Activated CD8-positive, alpha-beta T cell treated with anti-CD3 and anti-CD28 coated beads, Interleukin-2, amount 10 ng/mL, durations not matched to agents 7 days and 5 days (primary cell): Measurements from ENCODE around the gene AMZ2. TPM values are rescaled to one million over a fixed set of nuclear protein-coding genes. Genes with fewer than 3 reads are reported as not detected.
"Not testable (repeated sequence)": the region's sequence is repeated elsewhere in the genome, so short reads cannot be mapped to it uniquely, and the experiment has no call there.

Source experiments
- ATAC-seq: fragments of 150-1000 bp; cut with Tn5 transposase; one replicate; pipeline ENCODE4 v1.10.0; 2021; ENCODE audit warnings: moderate library complexity
- CTCF ChIA-PET: fragments of 350-600 bp; sonication (Branson Sonifier 250); formaldehyde crosslinking; loops from one replicate; lab custom pipeline; 2021; ENCODE audit warnings: antibody characterized with exemption; lab: Charles Lee
- POLR2A ChIA-PET: fragments of 350-600 bp; sonication (Branson Sonifier 250); formaldehyde crosslinking; loops from one replicate; lab custom pipeline; 2021; ENCODE audit warnings: antibody characterized with exemption; lab: Charles Lee
- DNase-seq: peaks from one replicate; pipeline ENCODE4 v3.0.0-alpha.2; 2020
- H3K27ac Mint-ChIP-seq: one replicate; pipeline ENCODE4 v1.8.0; 2021; ENCODE audit warnings: mild to moderate bottlenecking, mixed read lengths
- H3K27me3 Mint-ChIP-seq: one replicate; pipeline ENCODE4 v1.8.0; 2021; ENCODE audit warnings: low read depth, mixed read lengths
- H3K36me3 Mint-ChIP-seq: one replicate; pipeline ENCODE4 v1.8.0; 2021; ENCODE audit warnings: low read depth, mixed read lengths
- H3K4me1 Mint-ChIP-seq: one replicate; pipeline ENCODE4 v1.8.0; 2021; ENCODE audit warnings: low read depth, mixed read lengths
- H3K4me3 Mint-ChIP-seq: one replicate; pipeline ENCODE4 v1.8.0; 2021; ENCODE audit warnings: mild to moderate bottlenecking, mixed read lengths
- H3K9me3 Mint-ChIP-seq: one replicate; pipeline ENCODE4 v1.8.0; 2022; ENCODE audit warnings: mixed read lengths; ENCODE audit not compliant: insufficient read depth
- total RNA-seq, 2 experiments: library from RNA; stranded (reverse); gene quantifications; one replicate each; pipeline ENCODE4 v1.2.3, GENCODE V29; 2021

Gene AMZ2
- total RNA-seq, 2 experiments from 2014 or later = 79.9 to 80.0 TPM

DNA sequence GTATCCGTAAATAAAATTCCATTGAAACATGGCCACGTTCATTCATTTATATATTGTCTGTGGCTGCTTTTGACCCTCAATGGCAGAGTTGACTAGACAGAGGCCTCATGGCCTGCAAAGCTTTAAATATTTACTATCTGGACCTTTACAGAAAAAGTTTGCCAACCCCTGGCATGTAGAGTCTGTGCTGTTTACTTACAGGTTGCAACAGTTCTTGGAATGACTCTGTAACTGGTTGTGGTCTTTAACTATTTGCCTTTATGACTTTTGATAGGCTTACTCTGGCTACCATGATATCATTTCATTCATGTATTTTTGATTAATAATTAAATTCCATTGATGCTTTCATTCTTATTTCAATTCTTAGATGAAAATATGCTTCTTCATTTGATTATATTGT lies 18.0 kb downstream of the AMZ2 start:
- not testable (repeated sequence) for DNase-seq, H3K27me3 Mint-ChIP-seq, H3K27ac Mint-ChIP-seq, H3K4me3 Mint-ChIP-seq, H3K9me3 Mint-ChIP-seq, ATAC-seq
- ChIA-PET POLR2A (interaction anchor here (0.7 kb wide), 1 partner anchor 170 kb away, joined by 3 read pairs; no protein-coding TSS in a partner anchor), CTCF (interaction anchor here (0.8 to 8.2 kb wide), 8 partner anchors 26 to 194 kb away, joined by 3 to 172 read pairs (median 8); partner anchors contain the start of genes ARSG and WIPI1)
- Mint-ChIP-seq H3K4me1 (peaks cover 36% of the 10 kb centered on the region), H3K36me3 (peaks cover 29% of the 10 kb centered on the region)

GRCh38 chr17:68273722-68274121 lies 25.9 kb downstream of the AMZ2 start:
- H3K27ac Mint-ChIP-seq = peak overlapping the region; percentile 32
- H3K27me3 Mint-ChIP-seq = no peaks in the 10 kb centered on the region
- no peak overlapping the region for H3K4me3 Mint-ChIP-seq
- ChIA-PET CTCF (interaction anchor here (0.9 to 1.1 kb wide), 2 partner anchors 9 to 10 kb away, joined by 3 read pairs; no protein-coding TSS in a partner anchor), POLR2A (no interaction called here)
- H3K36me3 Mint-ChIP-seq = peaks cover 50% of the 10 kb centered on the region
- no peaks in the 10 kb centered on the region for H3K4me1 Mint-ChIP-seq
- ATAC-seq = no peak
- no peak for DNase-seq
- H3K9me3 Mint-ChIP-seq = no peaks in the 10 kb centered on the region

GRCh38 chr17:68276339-68276738 lies 28.5 kb downstream of the AMZ2 start:
- H3K4me1 Mint-ChIP-seq, H3K4me3 Mint-ChIP-seq, H3K27ac Mint-ChIP-seq, DNase-seq, H3K27me3 Mint-ChIP-seq, ATAC-seq, H3K9me3 Mint-ChIP-seq, POLR2A ChIA-PET: not testable (repeated sequence)
- peaks cover 56% of the 10 kb centered on the region for H3K36me3 Mint-ChIP-seq
- CTCF ChIA-PET = interaction anchor here (1.2 kb wide), 1 partner anchor 13 kb away, joined by 4 read pairs; no protein-coding TSS in a partner anchor

DNA sequence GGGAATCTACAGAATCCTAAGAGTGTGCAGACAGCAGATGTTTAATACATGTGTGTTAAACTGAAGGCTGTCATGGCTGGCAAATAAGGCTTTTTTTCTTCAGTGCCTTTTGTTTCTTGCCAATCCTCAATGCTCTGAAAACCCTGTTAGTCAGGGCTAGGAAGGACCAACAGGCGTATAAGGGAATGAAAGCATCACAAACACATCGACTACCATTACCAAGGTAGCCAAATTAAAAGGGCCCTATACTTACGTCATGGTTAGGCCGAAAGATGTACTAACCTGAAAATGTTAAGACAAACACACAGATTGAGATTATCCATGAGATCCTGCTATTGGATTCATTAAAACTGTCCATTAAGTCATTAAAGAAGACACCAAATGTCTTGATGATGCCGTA lies 30.0 kb downstream of the AMZ2 start:
- ATAC-seq = no peak
- POLR2A ChIA-PET = no interaction called here
- H3K27me3 Mint-ChIP-seq = no peaks in the 10 kb centered on the region
- no peak overlapping the region for H3K27ac Mint-ChIP-seq
- peaks cover 57% of the 10 kb centered on the region for H3K36me3 Mint-ChIP-seq
- no peak for DNase-seq
- H3K9me3 Mint-ChIP-seq = no peaks in the 10 kb centered on the region
- H3K4me1 Mint-ChIP-seq = peaks cover 4% of the 10 kb centered on the region
- H3K4me3 Mint-ChIP-seq = no peak overlapping the region
- CTCF ChIA-PET = no interaction called here

- POLR2A ChIA-PET, DNase-seq, ATAC-seq, H3K4me3 Mint-ChIP-seq, H3K4me1 Mint-ChIP-seq, H3K9me3 Mint-ChIP-seq, H3K27ac Mint-ChIP-seq, H3K27me3 Mint-ChIP-seq, CTCF ChIA-PET: not testable (repeated sequence)
- H3K36me3 Mint-ChIP-seq = peaks cover 48% of the 10 kb centered on the region
Observed at GRCh38 chr17:68281965-68282364, 34.1 kb downstream of the AMZ2 start.

DNA sequence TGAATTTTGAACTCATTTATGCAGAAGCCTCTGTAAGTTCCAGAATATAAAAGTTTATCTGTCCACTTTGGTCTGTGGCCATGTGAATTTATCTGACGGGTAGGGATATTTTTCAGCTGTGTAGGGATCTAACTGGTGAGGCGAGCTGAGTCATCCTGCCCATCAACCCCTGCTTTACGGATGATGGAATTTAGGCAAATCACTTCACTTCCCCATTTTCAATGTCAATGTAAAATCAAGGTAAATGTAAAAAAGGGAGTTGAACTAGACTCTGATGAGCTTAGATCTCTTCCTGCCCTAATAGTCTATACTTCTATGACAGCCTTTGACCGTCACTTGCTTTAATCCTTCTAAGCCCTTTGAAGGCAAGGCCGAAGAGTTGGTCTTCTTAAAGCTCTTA lies 40.5 kb downstream of the AMZ2 start:
- H3K4me1 Mint-ChIP-seq = peaks cover 41% of the 10 kb centered on the region
- no peaks in the 10 kb centered on the region for H3K9me3 Mint-ChIP-seq
- ATAC-seq (no peak), DNase-seq (no peak)
- no peak overlapping the region for H3K4me3 Mint-ChIP-seq
- peaks cover 22% of the 10 kb centered on the region for H3K36me3 Mint-ChIP-seq
- no peaks in the 10 kb centered on the region for H3K27me3 Mint-ChIP-seq
- ChIA-PET CTCF (interaction anchor here (1.5 to 3.5 kb wide), 2 partner anchors 61 to 143 kb away, joined by 3 to 21 read pairs; no protein-coding TSS in a partner anchor), POLR2A (interaction anchor here (0.8 to 1.0 kb wide), 2 partner anchors 69 to 109 kb away, joined by 3 to 4 read pairs; no protein-coding TSS in a partner anchor)
- peak overlapping the region; percentile 36 for H3K27ac Mint-ChIP-seq

DNA sequence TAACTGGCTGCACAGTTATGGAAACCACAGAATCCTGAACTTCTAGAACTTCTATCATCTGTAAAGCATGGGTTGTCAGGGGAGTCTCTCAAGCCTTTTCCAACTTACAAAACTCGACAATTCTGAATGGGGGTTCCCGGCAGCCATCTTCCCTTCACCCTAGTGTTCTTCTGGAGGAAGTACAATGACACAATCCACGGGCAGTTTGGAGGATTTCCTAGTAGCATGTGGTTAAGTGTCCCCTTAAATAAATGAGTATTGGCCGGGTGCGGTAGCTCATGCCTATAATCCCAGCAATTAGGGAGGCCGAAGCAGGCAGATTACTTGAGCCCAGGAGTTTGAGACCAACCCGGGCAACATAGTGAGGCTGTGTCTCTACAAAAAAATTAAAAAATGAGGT lies 41.0 kb downstream of the AMZ2 start:
- ATAC-seq = no peak
- DNase-seq = no peak
- peak overlapping the region; percentile 98 for H3K4me3 Mint-ChIP-seq
- CTCF ChIA-PET = interaction anchor here (0.9 to 3.5 kb wide), 5 partner anchors 61 to 175 kb away, joined by 4 to 21 read pairs (median 4); no protein-coding TSS in a partner anchor
- H3K4me1 Mint-ChIP-seq = peaks cover 44% of the 10 kb centered on the region
- H3K27ac Mint-ChIP-seq = peak overlapping the region; percentile 55
- no peaks in the 10 kb centered on the region for H3K27me3 Mint-ChIP-seq
- POLR2A ChIA-PET = interaction anchor here (0.8 to 1.0 kb wide), 2 partner anchors 68 to 109 kb away, joined by 3 to 4 read pairs; no protein-coding TSS in a partner anchor
- H3K36me3 Mint-ChIP-seq = peaks cover 22% of the 10 kb centered on the region
- no peaks in the 10 kb centered on the region for H3K9me3 Mint-ChIP-seq

GRCh38 chr17:68289473-68289872 lies 41.6 kb downstream of the AMZ2 start:
- Mint-ChIP-seq H3K9me3 (no peaks in the 10 kb centered on the region), H3K4me3 (peak overlapping the region; percentile 98), H3K27ac (peak overlapping the region; percentile 97), H3K36me3 (peaks cover 22% of the 10 kb centered on the region), H3K4me1 (peaks cover 51% of the 10 kb centered on the region), H3K27me3 (no peaks in the 10 kb centered on the region)
- ATAC-seq (no peak), DNase-seq (no peak)
- CTCF ChIA-PET = interaction anchor here (0.9 to 3.5 kb wide), 10 partner anchors 26 to 174 kb away, joined by 3 to 21 read pairs (median 4); partner anchors contain the start of gene WIPI1
- POLR2A ChIA-PET = interaction anchor here (0.6 to 3.4 kb wide), 5 partner anchors 23 to 68 kb away, joined by 3 to 36 read pairs (median 3); no protein-coding TSS in a partner anchor

DNA sequence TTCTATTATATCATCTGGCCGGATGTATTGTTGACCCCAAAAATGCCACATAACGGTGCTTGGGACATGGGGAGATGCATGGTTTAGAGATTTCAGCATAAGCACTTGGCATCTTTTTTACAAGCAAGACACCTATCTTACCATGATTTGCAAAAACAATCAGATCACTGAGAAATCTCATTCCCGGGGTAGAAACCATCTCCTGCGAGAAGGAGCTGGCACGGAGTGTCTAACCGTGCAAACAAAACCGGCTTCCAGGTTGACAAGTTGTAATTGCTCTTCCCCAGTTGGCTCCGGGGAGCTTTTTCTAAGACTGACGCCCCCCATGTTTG lies 42.1 kb downstream of the AMZ2 start:
- no peaks in the 10 kb centered on the region for H3K9me3 Mint-ChIP-seq
- peak overlapping the region; percentile 98 for H3K4me3 Mint-ChIP-seq
- CTCF ChIA-PET = interaction anchor here (0.7 to 3.5 kb wide), 11 partner anchors 27 to 174 kb away, joined by 3 to 21 read pairs (median 4); partner anchors contain the start of gene WIPI1
- POLR2A ChIA-PET = interaction anchor here (0.6 to 3.4 kb wide), 5 partner anchors 23 to 143 kb away, joined by 3 to 36 read pairs (median 14); no protein-coding TSS in a partner anchor
- peak overlapping the region; percentile 97 for H3K27ac Mint-ChIP-seq
- DNase-seq = no peak
- no peaks in the 10 kb centered on the region for H3K27me3 Mint-ChIP-seq
- H3K4me1 Mint-ChIP-seq = peaks cover 55% of the 10 kb centered on the region
- ATAC-seq = no peak
- peaks cover 25% of the 10 kb centered on the region for H3K36me3 Mint-ChIP-seq

- Mint-ChIP-seq H3K9me3 (no peaks in the 10 kb centered on the region), H3K27me3 (no peaks in the 10 kb centered on the region), H3K36me3 (peaks cover 23% of the 10 kb centered on the region), H3K27ac (peak overlapping the region; percentile 97), H3K4me3 (peak overlapping the region; percentile 98), H3K4me1 (peaks cover 60% of the 10 kb centered on the region)
- peak; percentile 1 for ATAC-seq
- DNase-seq = peak; percentile 67
- CTCF ChIA-PET = interaction anchor here (0.6 to 3.5 kb wide), 13 partner anchors 27 to 172 kb away, joined by 3 to 21 read pairs (median 4); partner anchors contain the start of gene WIPI1
- POLR2A ChIA-PET = interaction anchor here (0.6 to 3.4 kb wide), 27 partner anchors 20 to 222 kb away, joined by 3 to 36 read pairs (median 7); partner anchors contain the start of genes AMZ2, PRKAR1A and WIPI1
Observed at GRCh38 chr17:68290268-68290954, 42.6 kb downstream of the AMZ2 start.

GRCh38 chr17:68290955-68291835 lies 43.4 kb downstream of the AMZ2 start, which contains the start of the genes ARSG and SLC16A6:
TSS of gene ARSG (plus strand) at chr17:68291495. CDS start at chr17:68307494, 15,999 bp downstream.
TSS of gene SLC16A6 (minus strand) at chr17:68291127. CDS start at chr17:68278320, 12,807 bp downstream.
- POLR2A ChIA-PET = interaction anchor here (0.6 to 3.4 kb wide), 31 partner anchors 19 to 221 kb away, joined by 3 to 36 read pairs (median 6); partner anchors contain the start of genes AMZ2, PRKAR1A and WIPI1
- Mint-ChIP-seq H3K4me1 (peaks cover 64% of the 10 kb centered on the region), H3K9me3 (no peaks in the 10 kb centered on the region), H3K27ac (peak within 1 kb of the TSS; percentile 97), H3K36me3 (peaks cover 24% of the 10 kb centered on the region), H3K4me3 (peak within 1 kb of the TSS; percentile 98), H3K27me3 (no peaks in the 10 kb centered on the region)
- DNase-seq (peak; percentile 88), ATAC-seq (peak; percentile 66)
- CTCF ChIA-PET = interaction anchor here (0.6 to 3.6 kb wide), 26 partner anchors 11 to 204 kb away, joined by 3 to 32 read pairs (median 4); partner anchors contain the start of gene WIPI1
